Thyroid gland (tissue), 4 donors: Measurements from ENCODE around the gene PER2.

Source experiments
- CTCF ChIP-seq, 6 experiments: fragments of 200-600 bp in 3 of 6; fragments of 450-650 bp in 3 of 6; sonication (generic) in 3 of 6; IDR thresholded peaks; one replicate each; pipeline ENCODE4 v1.5.1; 2016 to 2019; ENCODE audit warnings: antibody characterized with exemption in 6 of 6, mild to moderate bottlenecking in 2 of 6, inconsistent platforms in 1 of 6, moderate library complexity in 1 of 6
- POLR2A ChIP-seq, 2 donors: fragments of 450-650 bp; IDR thresholded peaks; one replicate each; pipeline ENCODE4 v1.6.1; 2017; ENCODE audit warnings: antibody characterized with exemption in 2 of 2, mild to moderate bottlenecking in 2 of 2, moderate library complexity in 1 of 2

- TF ChIP-seq CTCF (IDR thresholded peaks at IDR 0.05) (peak in 1 of 6 experiments; percentile 14), POLR2A (IDR thresholded peaks at IDR 0.05) (no peak)
These were observed 19.8 kb upstream of the PER2 start for GRCh38 chr2:238308177-238308576.
